IPS-11a (cell line): Measurements from ENCODE around the gene GNB1.
"Not testable (repeated sequence)": the region's sequence is repeated elsewhere in the genome, so short reads cannot be mapped to it uniquely, and the experiment has no call there.

Source experiments
- H3K4me3 ChIP-seq: one replicate; pipeline ENCODE4 v1.5.1; 2013; ENCODE audit warnings: low read depth, low read length, control low read depth

GNB1 gene

DNA sequence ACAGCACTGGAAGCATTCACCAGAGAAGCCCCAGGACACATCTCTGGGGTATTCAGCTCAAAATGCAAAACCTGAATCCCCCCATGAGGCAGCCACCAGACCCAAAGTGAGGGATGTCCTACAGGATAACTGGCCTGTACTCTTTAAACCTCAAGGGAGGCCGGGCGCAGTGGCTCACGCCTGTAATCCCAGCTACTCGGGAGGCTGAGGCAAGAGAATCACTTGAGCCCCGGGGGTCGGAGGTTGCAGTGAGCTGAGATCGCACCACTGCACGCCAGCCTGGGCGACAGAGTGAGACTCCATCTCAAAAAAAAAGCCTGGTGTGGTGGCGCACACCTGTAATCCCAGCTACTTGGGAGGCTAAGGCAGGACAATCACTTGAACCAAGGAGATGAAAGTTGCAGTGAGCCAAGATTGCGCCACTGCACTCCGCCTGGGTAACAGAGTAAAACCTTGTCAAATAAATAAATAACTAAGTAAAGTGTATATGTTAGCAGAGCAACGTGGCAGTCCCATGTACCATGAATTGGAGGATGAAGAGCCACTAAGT, 29.1 kb downstream of the GNB1 start:
- not testable (repeated sequence) for H3K4me3 ChIP-seq

DNA sequence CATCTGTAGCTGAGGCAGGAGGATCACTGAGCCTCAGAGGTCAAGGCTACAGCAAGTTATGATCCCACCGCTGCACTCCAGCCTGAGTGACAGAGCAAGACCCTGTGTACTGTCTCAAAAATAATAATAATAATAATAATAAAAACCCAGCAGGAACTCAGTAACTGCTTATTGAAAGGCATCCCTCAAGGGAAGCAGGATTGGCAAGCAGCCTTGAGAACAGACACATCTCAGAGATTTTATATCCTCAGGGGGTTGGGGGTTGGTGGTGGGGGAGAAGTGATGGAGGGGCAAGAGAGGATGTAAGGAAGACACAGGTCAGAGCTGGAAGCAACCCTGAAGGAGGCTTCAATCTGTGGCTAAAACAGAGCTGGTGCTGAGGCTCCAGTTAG, 29.6 kb downstream of the GNB1 start:
- no peak overlapping the region for H3K4me3 ChIP-seq

DNA sequence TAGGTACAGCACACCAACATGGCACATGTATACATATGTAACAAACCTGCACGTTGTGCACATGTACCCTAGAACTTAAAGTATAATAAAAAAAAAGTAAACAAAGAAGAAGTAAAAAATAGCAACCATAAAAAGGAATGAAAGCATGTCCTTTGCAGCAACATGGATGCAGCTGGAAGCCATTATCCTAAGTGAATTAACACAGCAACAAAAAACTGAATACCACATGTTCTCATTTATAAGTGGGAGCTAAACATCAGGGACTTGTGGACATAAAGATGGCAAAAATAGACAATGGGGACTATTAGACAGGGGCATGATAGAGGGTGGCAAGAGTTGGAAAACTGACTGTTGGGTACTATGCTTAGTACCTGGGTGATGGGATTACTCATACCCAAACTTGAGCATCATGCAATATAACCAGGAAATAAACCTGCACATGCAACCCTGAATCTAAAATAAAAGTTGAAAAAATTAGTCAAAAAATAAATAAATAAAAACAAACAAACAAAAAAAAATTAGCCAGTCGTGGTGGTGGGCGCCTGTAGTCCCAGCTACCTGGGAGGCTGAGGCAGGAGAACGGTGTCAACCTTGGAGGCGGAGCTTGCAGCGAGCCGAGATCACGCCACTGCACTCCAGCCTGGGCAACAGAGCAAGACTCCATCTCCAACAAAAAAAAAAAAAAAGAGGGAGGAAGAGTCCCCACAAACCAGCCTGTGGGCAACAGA, 30.8 kb downstream of the GNB1 start:
- not testable (repeated sequence) for H3K4me3 ChIP-seq

DNA sequence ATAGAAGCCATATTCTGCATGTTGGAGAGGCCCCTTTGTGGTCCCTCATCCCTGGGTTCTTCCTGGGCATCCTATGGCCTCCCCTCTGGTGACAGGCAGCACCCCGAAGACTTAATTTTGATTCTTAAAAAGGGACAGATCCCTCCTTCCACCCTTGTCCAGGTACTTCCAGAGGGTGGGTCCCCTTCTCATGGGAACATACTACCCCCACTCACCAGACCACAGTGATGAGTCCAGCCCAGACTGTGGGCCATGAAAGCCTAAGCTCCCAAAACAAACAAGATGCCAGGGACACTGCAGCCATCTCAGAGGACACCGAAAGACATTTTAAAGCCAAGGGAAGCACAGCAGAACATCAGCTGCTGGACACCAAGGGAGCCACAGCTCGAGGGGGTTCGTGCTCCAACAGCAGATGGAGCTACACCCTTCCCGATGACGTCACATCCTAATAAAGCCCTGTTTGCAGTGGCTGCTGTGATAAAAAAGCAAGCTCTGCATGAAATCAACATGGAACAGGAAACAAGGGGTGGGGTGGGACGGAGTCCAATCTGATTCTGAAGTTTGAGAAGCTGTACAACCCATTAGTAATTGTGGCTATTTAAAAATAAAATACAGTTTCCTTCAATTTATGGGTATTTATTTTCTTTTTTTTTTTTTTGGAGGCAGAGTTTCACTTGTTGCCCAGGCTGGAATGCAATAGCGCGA, 32.4 kb downstream of the GNB1 start:
- no peak overlapping the region for H3K4me3 ChIP-seq

DNA sequence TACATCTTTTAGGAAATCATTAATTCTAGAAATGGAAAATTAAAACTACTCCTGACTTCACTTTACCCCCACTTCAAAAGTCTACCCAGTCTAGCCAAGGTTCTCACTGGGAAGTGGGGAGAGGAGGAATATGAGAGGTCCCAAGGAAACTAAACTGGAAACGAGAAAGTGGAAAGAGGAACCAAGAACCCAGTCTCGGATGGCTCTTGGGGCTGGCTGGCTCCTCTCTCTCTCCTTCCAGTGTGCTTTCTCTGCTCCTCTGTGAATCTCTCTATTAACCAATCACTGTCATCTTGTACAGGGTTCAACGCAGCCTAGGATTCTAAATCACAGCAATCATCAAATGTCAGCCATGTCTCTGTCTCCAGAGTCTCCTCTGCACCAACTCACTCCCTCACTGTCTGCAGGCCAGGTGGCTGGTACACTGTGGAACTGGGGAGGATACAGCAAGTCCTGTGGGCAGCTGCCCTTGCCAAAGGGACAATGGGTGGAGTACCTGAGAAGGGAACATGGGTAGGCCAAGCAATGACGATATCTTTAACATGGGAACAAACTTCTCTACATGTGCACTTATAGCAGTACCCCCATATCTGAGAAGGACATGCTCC, 33.7 kb downstream of the GNB1 start:
- no peak overlapping the region for H3K4me3 ChIP-seq

DNA sequence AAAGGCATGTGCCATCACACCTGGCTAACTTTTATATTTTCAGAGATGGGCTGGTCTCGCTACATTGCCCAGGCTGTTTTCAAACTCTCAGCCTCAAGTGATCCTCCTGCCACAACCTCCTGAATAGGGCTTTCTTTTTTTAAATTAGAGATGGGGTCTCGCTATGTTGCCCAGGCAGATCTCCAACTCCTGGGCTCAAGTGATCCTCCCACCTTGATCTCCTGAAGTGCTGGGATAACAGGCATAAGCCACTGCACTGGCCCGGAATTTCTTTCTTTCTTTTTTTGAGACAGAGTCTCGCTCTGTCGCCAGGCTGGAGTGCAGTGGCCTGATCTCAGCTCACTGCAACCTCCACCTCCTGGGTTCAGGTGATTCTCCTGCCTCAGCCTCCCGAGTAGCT, 34.7 kb downstream of the GNB1 start:
- H3K4me3 ChIP-seq, result not testable (repeated sequence)

DNA sequence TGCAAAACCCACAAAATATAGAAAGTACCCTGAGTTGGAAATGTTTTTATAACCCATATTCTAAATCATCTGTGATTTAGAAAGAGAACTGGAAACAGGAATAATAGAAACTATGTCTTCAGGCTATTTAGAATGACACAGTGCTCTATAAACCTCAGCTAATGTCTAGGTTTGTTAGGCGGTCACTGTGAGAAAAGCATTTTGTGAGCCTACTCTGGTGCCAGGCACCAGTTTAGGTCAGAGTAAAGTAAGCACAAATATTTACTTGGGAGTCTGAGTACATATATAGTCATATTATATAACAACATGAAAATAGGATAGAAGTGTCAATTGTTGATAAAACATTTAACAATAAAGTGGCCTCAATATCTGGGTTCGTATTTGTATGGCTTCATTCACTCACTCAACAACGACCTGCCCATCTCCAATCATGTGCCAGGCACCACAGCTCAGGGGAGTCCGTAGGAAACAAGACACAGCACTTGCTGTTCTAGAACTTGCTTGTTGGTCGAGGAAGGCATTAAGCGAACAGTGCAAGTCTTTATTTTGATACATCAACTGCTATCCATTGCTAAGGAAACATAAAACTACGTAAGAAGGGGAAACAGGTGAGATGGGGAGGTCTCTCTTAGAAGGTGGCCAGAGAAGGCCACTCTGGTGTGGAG, 37.2 kb downstream of the GNB1 start:
- no peak overlapping the region for H3K4me3 ChIP-seq

DNA sequence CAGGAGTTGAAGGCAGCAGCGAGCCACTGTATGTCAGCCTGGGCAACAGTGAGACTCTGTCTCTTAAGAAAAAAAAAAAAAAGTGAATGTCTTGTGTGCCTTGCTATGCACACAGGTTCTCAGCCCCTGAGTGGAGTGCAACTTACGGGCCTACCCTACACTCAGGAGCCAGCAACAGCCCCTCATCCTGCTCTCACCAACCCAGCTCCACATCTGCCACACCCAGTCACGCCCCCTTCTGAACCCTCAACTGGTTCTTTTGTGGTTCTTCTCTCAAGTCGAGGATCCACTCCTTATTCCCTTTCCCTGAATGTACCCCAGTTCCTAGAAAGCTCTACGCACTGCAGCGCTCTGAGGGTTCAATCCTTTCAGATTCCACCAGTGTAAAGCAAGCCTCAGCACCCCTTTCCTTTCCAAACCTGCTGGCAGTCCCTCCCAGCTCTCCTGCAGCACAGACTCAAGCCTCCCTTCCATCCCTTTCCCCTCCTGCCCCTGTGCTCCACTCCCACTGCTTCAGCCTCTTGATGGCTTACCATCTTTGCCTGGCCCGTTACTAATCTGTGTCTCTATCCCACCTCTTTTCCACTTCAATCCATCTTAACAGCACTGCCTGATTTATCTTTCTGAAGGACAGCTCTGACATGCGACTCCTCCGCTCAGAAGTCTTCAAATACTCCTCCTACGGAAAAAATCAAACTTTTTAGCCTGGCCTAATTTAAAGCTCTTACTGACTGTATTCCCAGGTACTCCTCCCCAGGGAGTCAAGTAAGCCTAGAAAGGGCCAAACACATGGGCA, 38.1 kb downstream of the GNB1 start:
- no peak overlapping the region for H3K4me3 ChIP-seq

DNA sequence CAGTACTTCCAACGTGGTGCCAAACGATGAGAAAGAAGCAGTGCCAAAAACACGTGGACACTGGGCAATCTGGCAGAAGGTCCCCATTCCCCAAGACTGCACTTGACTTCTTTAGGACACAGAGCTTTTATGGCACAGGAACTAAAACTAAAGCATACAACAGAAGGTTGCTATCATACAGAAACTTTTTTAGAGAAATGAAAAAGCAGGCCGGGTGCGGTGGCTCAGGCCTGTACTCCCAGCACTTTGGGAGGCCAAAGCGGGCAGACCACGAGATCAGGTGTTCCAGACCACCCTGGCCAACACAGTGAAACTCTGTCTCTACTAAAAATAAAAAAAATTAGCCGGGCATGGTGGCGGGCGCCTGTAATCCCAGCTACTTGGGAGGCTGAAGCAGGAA, 43.0 kb downstream of the GNB1 start:
- H3K4me3 ChIP-seq, result no peak overlapping the region

DNA sequence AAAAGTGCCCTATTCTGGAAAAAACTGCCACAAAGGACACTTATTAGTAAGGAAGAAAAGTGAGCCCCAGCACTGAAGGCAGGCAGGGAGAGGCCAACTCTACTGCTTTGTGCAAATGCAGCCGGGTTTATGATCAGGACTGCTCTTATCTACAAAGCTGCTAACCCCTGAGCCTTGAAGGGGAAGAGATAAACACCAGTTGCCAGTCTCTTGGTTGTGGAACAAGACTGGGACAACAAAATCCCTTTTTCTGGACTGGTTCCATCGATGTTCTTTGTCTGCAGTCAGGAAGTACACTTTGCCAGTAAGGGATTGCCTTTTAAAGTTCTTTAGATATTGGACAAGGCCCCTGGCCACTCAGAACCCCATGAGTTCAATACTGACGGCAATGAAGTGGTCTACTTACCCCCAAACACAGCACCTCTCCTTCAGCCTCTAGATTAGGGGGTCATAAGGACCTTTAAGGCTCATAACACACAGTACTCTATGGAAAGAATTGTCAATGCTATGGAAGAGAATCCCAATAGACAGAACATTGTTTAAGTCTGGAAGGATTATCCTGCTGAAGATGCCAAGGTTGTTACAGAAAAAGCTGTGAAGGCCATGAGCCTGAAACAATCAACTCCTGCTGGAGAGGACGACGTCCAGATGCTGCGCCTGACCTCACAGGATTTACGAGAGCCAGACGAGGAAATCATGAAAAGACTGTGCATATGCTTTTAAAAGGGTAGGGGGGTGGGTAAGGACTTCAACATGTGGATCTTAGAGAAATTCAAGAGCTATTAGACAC, 43.6 kb downstream of the GNB1 start:
- no peak overlapping the region for H3K4me3 ChIP-seq

DNA sequence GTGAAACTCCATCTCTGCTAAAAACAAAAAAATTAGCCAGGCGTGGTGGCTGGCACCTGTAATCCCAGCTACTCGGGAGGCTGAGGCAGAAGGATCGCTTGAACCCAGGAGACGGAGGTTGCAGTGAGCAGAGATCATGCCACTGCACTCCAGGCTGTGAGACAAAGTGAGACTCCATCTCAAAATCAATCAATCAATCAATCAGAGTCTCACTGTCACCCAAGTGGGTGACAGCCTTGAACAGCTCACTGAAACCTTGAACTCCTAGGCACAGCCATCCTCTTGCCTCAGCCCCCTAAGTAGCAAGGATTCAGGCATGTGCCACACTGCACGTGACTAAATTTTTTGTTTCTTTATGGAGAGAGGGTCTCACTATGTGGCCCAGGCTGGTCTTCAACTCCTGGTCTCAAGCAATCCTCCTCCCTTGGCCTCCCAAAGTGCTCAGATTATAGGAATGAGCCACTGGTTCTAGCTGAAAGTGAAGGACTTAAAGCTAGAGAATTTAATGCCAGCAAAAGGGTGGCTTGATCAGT, 44.4 kb downstream of the GNB1 start:
- no peak overlapping the region for H3K4me3 ChIP-seq

DNA sequence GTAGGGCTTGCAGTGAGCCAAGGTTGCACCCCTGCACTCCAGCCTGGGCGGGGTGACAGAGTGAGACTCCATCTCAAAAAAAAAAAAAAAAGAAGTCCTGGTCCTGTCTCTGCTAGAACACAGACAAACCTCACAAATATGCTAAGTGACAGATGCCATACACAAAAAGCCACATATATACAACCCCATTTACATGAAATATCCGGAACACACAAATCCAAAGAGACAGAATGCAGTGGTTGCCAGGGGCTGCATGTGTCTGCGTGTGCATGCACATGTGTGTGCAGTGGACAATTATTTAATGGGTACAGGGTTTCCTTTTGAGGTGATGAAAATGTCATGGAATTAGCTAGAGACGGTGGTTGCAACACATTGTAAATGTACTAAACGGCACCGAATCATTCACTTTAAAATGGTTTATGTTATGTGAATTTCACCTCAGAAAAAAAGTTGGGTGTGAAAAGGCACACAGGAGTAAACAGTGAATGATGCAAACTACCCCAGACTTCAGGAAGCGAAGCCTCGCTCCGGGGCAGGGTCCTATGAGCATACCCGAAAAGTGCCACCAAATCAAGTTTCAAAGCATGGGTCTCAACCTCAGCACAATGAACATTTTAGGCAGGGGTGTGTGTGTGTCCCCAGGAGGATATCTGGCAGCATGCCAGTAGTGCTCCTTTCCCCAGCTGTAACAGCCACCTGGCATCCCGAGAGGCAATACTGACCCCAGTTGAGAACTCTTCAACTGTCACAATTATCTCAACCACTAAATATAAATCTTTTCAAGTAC, 48.3 kb downstream of the GNB1 start:
- no peak overlapping the region for H3K4me3 ChIP-seq

DNA sequence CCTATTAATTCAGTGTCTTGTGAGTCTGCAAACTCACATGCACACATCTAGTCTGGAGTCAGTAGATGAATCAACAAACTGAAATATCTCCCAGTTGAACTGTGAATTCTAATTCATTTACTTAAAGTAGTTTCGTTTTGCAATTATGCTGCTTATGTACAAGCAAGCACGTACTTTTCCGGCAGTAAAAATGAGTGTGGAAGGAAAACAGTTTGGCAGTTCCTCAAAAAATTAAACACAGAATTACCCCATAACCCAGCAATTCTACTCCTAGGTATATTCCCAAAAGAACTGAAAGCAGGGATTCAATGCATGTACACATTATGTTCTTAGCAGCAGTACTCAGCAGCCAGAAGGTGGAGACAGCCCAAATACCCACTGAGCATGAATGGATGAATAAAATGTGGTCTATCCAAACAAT, 49.3 kb downstream of the GNB1 start:
- no peak overlapping the region for H3K4me3 ChIP-seq

DNA sequence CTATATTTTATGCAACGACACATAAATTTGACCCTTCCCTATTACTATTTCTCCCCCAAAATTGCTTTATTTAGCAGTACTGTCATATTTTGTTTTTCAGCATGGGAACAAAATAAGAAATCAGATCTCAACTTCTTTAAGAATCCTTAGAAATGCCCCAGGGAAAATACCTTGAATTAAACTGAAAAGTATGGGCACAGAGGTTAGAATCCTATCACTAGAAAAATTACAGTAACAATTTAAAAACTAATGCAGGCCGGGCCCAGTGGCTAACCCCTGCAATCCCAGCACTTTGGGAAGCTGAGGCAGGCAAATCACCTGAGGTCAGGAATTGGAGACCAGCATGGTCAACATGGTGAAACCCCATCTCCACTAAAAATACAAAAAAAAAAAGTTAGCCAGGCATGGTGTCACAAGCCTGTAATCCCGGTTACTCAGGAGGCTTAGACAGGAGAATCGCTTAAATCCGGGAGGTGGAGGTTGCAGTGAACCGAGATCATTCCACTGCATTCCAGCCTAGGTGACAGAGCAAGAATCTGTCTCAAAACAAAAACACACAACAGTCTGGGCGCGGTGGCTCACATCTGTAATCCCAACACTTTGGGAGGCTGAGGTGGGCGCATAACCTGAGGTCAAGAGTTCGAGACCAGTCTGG, 51.4 kb downstream of the GNB1 start:
- no peak overlapping the region for H3K4me3 ChIP-seq

DNA sequence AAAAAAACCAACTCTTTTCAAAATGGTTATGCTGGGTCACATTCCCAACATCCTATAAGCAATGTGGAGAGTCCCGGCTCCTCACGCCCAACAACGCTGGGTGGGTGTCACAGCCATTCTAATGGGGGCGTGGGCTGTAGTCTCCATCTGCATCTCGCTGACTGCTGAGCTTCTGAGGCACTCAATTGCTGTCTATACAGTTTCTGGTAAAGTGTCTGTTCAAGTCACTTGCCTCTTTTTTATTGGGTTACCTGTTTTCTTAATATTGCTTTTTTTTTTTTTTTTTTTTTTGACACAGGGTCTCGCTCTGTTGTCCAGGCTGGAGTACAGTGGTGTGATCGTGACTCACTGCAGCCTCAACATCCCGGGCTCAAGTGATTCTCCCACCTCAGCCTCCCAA, 54.8 kb downstream of the GNB1 start:
- no peak overlapping the region for H3K4me3 ChIP-seq

DNA sequence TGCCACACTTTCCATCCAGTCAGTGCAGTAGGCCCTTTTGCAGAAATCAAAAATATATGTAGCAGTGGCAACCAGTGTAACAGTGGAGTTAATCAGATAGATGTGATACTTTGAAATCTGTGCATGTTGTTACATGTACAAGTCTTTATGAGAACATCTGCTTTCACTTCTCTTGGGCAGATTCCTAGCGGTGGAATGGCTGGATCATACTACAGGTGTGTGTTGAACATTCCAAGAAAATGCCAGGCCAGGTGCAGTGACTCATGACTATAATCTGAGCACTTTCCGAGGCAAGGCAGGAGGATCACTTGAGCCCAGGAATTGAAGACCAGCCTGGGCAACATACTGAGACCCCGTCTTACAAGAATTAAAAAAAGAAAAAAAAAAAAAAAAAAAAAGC, 55.3 kb downstream of the GNB1 start:
- no peak overlapping the region for H3K4me3 ChIP-seq

DNA sequence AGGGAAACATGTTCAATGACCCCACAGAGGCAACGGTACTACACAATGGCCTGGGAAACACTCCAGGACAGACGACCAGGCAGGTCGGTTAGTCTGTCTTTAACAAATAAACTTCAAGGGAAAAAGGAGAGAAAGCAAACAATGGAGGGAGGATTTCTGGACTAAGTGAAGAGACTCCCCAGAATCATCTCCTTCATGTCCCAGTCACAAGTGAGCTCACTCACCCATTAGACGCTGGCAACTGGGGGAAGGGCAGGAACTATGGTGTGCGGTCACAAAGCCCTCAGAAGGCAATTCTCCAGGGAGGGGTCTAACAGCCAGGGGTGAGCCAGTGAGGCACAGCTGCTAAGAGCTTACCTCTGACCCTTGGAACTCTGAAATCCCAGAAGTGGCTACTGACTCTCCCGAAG, 57.0 kb downstream of the GNB1 start:
- H3K4me3 ChIP-seq, result no peak overlapping the region

DNA sequence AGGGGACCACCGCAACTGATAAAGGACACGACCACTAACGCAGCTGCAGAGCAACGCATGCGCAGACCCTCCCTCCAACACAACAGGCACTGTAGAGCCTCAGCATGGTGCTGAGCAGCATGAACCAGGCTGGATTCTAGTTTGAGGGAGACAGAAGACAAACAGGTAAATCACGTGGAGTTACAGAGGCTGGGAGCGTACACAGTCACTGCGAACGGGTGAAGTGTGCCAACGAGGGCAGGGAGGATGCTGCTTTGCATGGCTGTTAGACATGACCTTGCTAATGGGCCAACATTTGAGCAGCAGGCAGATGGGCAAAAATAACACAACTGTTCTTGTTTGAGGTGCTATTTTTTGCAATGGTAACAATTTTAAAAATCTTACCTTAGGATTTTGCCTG, 57.4 kb downstream of the GNB1 start:
- no peak overlapping the region for H3K4me3 ChIP-seq
